Upper lobe of right lung (tissue), 1 donor: Measurements from ENCODE around the gene VASN. TPM values are rescaled to one million over a fixed set of nuclear protein-coding genes. Genes with fewer than 3 reads are reported as not detected.
A peak's percentile ranks its signal among the peaks of the same experiment; 100 is the strongest.

Experiments
- ATAC-seq: fragments of 200-7000 bp; cut with Tn5 transposase; one replicate; pipeline ENCODE4 v1.9.1; 2020; ENCODE audit warnings: mild to moderate bottlenecking, moderate library complexity
- DNase-seq: peaks from one replicate; pipeline ENCODE4 v3.0.0-alpha.2; 2020
- H3K27ac ChIP-seq: fragments of 200-600 bp; one replicate; pipeline ENCODE4 v1.8.0; 2022
- H3K27me3 ChIP-seq: fragments of 200-600 bp; one replicate; pipeline ENCODE4 v1.8.0; 2022; ENCODE audit warnings: mild to moderate bottlenecking
- H3K36me3 ChIP-seq: fragments of 200-600 bp; one replicate; pipeline ENCODE4 v1.8.0; 2022
- H3K4me1 ChIP-seq: fragments of 200-600 bp; one replicate; pipeline ENCODE4 v1.8.0; 2022
- H3K4me3 ChIP-seq: fragments of 200-600 bp; one replicate; pipeline ENCODE4 v1.8.0; 2022; ENCODE audit warnings: mild to moderate bottlenecking
- H3K9me3 ChIP-seq: fragments of 200-600 bp; one replicate; pipeline ENCODE4 v1.8.0; 2022
- CTCF ChIP-seq: fragments of 200-600 bp; IDR thresholded peaks from one replicate; pipeline ENCODE4 v1.8.0; 2022; ENCODE audit warnings: antibody characterized with exemption
- intact Hi-C: fragments of 100-400 bp; cut with DNase I; formaldehyde crosslinking; loops from one replicate; pipeline ENCODE4 v1.11.0; 2022
- total RNA-seq: library from RNA; stranded (reverse); fragmentation: NEBNext Ultra II Directional; extraction: Animal tissue kit (Norgen Biotek cat#: 25700); gene quantifications from one replicate; pipeline ENCODE4 v1.2.1, GENCODE V29; 2021
- donor health status: DM: no; HTN: yes; CAD: no; lungs with severe emphysema.

Gene VASN
- total RNA-seq, 1 donor from 2014 or later, result 20.3 TPM

DNA sequence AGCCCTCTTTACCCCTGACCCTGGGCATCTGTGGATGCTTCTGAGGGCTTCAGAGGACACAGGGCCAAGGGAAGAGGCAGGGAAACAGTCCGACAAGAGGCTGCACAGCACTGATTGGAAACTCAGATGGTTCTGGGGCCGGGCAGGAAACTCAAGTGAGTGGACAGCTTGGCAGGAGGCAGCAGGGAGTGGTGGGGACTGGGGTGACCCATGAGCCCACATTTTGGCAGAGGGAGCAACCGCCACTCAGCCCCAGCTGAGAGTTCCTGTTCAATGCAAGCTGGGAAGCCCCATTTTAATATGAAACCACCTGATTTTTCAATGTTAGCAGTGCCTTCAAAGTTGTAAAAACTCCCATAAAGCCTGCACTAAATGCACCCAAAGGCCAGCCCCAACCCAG, 1.5 kb upstream of the VASN start:
- intact Hi-C loops, result no loop called here
- no peak overlapping the region for H3K4me3 ChIP-seq
- peaks cover 57% of the 10 kb centered on the region for H3K4me1 ChIP-seq
- peak overlapping the region; percentile 82 for H3K27ac ChIP-seq
- peaks cover 2% of the 10 kb centered on the region for H3K36me3 ChIP-seq
- no peaks in the 10 kb centered on the region for H3K27me3 ChIP-seq
- no peak for TF ChIP-seq CTCF
- H3K9me3 ChIP-seq, result no peaks in the 10 kb centered on the region
- DNase-seq (no peak), ATAC-seq (no peak)

DNA sequence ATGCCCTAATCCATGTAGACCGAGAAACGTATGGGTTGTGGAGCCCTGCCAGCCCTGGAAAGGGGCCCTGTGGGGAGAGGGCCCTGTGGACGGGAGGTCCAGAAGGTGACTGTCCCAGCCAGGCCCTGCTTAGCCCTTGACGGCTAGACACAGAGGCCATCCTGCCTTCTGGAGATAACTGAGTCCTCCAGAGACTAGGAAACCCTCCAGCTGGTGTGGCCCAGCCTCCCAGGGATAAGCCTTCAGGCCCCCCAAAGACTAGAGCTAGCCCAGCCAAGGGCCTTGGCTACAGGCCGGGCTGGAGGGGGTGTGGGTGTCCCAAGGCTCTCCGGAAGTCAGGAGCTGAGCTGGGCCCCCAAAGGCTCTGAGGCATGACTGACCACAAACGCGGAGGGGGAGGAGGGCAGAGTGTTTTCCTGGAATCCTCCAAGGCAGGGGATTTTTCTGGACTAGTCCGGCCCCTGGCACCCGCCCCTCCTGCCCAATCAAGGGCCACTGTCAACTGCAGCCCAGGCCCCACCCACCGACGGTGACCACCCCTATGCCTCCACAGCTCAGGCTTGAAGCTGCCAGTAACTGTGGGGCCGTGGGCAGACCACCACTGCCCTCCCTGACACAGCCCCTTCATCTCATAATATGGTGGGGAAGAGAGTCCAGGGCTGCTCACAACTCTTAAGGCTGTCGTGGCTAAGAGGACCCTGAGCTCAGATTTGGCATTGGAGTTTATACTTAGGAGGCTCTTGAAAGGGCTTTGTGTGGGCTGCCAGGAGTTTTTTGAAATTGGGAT, 885 bp upstream of the VASN start:
- DNase-seq, result no peak
- H3K4me3 ChIP-seq, result no peak overlapping the region
- H3K36me3 ChIP-seq, result no peaks in the 10 kb centered on the region
- H3K27ac ChIP-seq, result peak overlapping the region; percentile 82
- intact Hi-C loops, result no loop called here
- ATAC-seq, result peak; percentile 1
- TF ChIP-seq CTCF, result no peak
- H3K4me1 ChIP-seq, result peaks cover 63% of the 10 kb centered on the region
- H3K27me3 ChIP-seq, result no peaks in the 10 kb centered on the region
- H3K9me3 ChIP-seq, result no peaks in the 10 kb centered on the region

- Histone ChIP-seq H3K9me3 (no peaks in the 10 kb centered on the region), H3K4me1 (peaks cover 76% of the 10 kb centered on the region), H3K4me3 (peak overlapping the region; percentile 75), H3K27me3 (no peaks in the 10 kb centered on the region), H3K36me3 (no peaks in the 10 kb centered on the region), H3K27ac (peak overlapping the region; percentile 82)
- DNase-seq (no peak), ATAC-seq (peak; percentile 6)
- intact Hi-C loops, result no loop called here
- TF ChIP-seq CTCF, result no peak
Measured at GRCh38 chr16:4372001-4372577, 441 bp downstream of the VASN start.

- peak; percentile 4 for ATAC-seq
Measured at GRCh38 chr16:4372578-4373355, 1.1 kb downstream of the VASN start.

More at GRCh38 chr16:4372578-4373355, 1.1 kb downstream of the VASN start:
- TF ChIP-seq CTCF, result no peak
- intact Hi-C loops, result no loop called here
- peak overlapping the region; percentile 82 for H3K27ac ChIP-seq
- no peaks in the 10 kb centered on the region for H3K27me3 ChIP-seq
- DNase-seq, result no peak
- peaks cover 81% of the 10 kb centered on the region for H3K4me1 ChIP-seq
- peak overlapping the region; percentile 75 for H3K4me3 ChIP-seq
- H3K36me3 ChIP-seq, result no peaks in the 10 kb centered on the region
- no peaks in the 10 kb centered on the region for H3K9me3 ChIP-seq
